Measurements from ENCODE around the gene N4BP2L2.
A peak's percentile ranks its signal among the peaks of the same experiment; 100 is the strongest.

DNA sequence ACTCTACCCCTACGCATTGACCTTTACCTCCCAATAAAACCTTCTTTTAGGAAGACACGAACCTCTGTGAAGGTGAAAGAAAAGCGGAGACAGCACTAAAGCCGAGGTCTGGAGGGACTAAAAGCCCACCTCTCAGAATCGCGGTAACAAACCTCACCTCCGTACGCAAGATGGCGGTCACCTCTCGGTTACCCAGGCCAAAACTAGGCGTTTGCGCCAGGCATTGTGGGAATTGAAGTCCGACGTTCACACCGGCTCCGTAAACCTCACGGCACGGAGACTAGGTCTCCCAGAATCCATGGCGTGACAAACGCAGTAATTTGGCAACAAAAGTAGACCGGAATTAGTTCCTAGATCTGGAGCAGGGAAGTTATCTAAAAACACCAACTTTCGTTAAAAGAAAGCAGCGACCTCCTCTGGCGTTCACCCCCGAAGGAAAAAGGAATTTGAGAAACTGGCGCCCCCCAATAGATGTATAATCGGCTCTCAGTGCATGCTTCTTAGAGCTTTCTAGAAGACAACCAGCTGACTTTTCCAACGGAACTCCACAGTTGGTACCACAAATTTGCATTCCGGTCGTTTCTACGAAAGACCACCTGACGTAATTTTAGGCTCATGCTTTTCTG lies at the start of gene N4BP2L2:
- TF ChIP-seq, protein P1, sequence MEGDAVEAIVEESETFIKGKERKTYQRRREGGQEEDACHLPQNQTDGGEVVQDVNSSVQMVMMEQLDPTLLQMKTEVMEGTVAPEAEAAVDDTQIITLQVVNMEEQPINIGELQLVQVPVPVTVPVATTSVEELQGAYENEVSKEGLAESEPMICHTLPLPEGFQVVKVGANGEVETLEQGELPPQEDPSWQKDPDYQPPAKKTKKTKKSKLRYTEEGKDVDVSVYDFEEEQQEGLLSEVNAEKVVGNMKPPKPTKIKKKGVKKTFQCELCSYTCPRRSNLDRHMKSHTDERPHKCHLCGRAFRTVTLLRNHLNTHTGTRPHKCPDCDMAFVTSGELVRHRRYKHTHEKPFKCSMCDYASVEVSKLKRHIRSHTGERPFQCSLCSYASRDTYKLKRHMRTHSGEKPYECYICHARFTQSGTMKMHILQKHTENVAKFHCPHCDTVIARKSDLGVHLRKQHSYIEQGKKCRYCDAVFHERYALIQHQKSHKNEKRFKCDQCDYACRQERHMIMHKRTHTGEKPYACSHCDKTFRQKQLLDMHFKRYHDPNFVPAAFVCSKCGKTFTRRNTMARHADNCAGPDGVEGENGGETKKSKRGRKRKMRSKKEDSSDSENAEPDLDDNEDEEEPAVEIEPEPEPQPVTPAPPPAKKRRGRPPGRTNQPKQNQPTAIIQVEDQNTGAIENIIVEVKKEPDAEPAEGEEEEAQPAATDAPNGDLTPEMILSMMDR (IDR thresholded peaks at IDR 0.05; ENCODE audit: poor library complexity, severe bottlenecking) = peak; percentile 64
- TF ChIP-seq MXI1 (conservative IDR thresholded peaks at IDR 0.05; ENCODE audit: poor library complexity, severe bottlenecking) (peak; percentile 45), EZH2 (IDR thresholded peaks at IDR 0.05; ENCODE audit: borderline replicate concordance, insufficient read depth, low read length, poor library complexity, severe bottlenecking) (no peak), SMC3 (conservative IDR thresholded peaks at IDR 0.05; ENCODE audit: poor library complexity) (peak; percentile 53)

All from neural cell (in vitro differentiated cells).